Measurements from ENCODE around the gene FSHR. TPM values are rescaled to one million over a fixed set of nuclear protein-coding genes. Genes with fewer than 3 reads are reported as not detected.

FSHR gene
- total RNA-seq, 4 donors from 2014 or later: not detected

DNA sequence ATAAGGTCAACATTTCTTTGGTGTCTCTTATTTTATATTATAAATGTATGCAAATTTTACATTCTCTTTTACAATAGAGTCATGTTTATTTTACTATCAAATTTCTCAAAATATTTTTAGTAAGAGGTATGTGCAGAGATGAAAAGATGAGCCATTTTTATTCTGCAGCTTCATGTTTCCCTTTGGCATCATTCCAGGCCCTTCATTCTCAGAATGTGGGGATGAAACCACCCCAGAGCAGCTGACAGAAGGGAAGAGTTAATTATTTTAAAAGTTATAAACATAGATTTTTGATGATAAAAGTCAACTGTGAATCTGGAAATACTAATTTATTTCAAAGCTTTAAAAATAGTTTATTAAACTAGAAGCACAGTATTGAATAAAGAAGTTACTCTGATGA, 12.8 kb upstream of the FSHR start:
- Histone ChIP-seq H3K4me3 (no peak overlapping the region), H3K4me1 (no peaks in the 10 kb centered on the region), H3K27ac (no peak overlapping the region), H3K9me3 (peaks cover 0 to 3% (median 0%) of the 10 kb centered on the region in 4 donors), H3K27me3 (no peaks in the 10 kb centered on the region), H3K36me3 (no peaks in the 10 kb centered on the region)
- no peak for DNase-seq (ENCODE audit: low spot score in 2 of 2)
- TF ChIP-seq POLR2A (IDR thresholded peaks at IDR 0.05) (no peak), CTCF (IDR thresholded peaks at IDR 0.05) (no peak), EP300 (IDR thresholded peaks at IDR 0.05) (no peak)

- Histone ChIP-seq H3K36me3 (no peaks in the 10 kb centered on the region), H3K4me1 (no peaks in the 10 kb centered on the region), H3K9me3 (peaks cover 0 to 3% (median 0%) of the 10 kb centered on the region in 4 donors), H3K4me3 (no peak overlapping the region), H3K27me3 (no peaks in the 10 kb centered on the region), H3K27ac (no peak overlapping the region)
- no peak for TF ChIP-seq CTCF (IDR thresholded peaks at IDR 0.05)
- no peak for TF ChIP-seq EP300 (IDR thresholded peaks at IDR 0.05)
- TF ChIP-seq POLR2A (IDR thresholded peaks at IDR 0.05): no peak
- no peak for DNase-seq (ENCODE audit: low spot score in 2 of 2)
- WGBS, 2 donors: 69 to 73% methylated on average over 3 of the region's 3 CpGs
Observed at GRCh38 chr2:49165662-49166061, 11.3 kb upstream of the FSHR start.

- no peak overlapping the region for H3K27ac ChIP-seq
- no peaks in the 10 kb centered on the region for H3K27me3 ChIP-seq
- no peak for DNase-seq (ENCODE audit: low spot score in 2 of 2)
- H3K4me1 ChIP-seq: no peaks in the 10 kb centered on the region
- 34 to 36% methylated on average over 1 of the region's 1 CpG for WGBS, 2 donors
- TF ChIP-seq EP300 (IDR thresholded peaks at IDR 0.05): no peak
- H3K9me3 ChIP-seq: peaks cover 0 to 3% (median 0%) of the 10 kb centered on the region in 4 donors
- H3K4me3 ChIP-seq: no peak overlapping the region
- no peaks in the 10 kb centered on the region for H3K36me3 ChIP-seq
Observed at GRCh38 chr2:49164729-49165128, 10.4 kb upstream of the FSHR start.

- 82 to 94% methylated on average over 1 of the region's 1 CpG for WGBS, 2 donors
- no peaks in the 10 kb centered on the region for H3K36me3 ChIP-seq
- H3K4me3 ChIP-seq: no peak overlapping the region
- H3K9me3 ChIP-seq: no peaks in the 10 kb centered on the region
- TF ChIP-seq EP300 (IDR thresholded peaks at IDR 0.05): no peak
- H3K27me3 ChIP-seq: no peaks in the 10 kb centered on the region
- H3K4me1 ChIP-seq: no peaks in the 10 kb centered on the region
- H3K27ac ChIP-seq: no peak overlapping the region
- DNase-seq (ENCODE audit: low spot score in 2 of 2): no peak
Observed at GRCh38 chr2:49162151-49162550, 7.8 kb upstream of the FSHR start.

GRCh38 chr2:49154891-49155290, 576 bp upstream of the FSHR start:
- 69 to 80% methylated on average over 7 of the region's 7 CpGs for WGBS, 2 donors
- Histone ChIP-seq H3K27me3 (no peaks in the 10 kb centered on the region), H3K4me1 (no peaks in the 10 kb centered on the region), H3K27ac (no peak overlapping the region), H3K4me3 (no peak overlapping the region), H3K9me3 (peaks cover 0 to 3% (median 0%) of the 10 kb centered on the region in 4 donors), H3K36me3 (no peaks in the 10 kb centered on the region)
- no peak for TF ChIP-seq CTCF (IDR thresholded peaks at IDR 0.05)
- TF ChIP-seq EP300 (IDR thresholded peaks at IDR 0.05): no peak
- TF ChIP-seq POLR2A (IDR thresholded peaks at IDR 0.05): no peak
- DNase-seq (ENCODE audit: low spot score in 2 of 2): no peak

GRCh38 chr2:49153252-49153651, 1.1 kb downstream of the FSHR start:
- no peak for DNase-seq (ENCODE audit: low spot score in 2 of 2)
- H3K4me3 ChIP-seq: no peak overlapping the region
- no peak overlapping the region for H3K27ac ChIP-seq
- no peaks in the 10 kb centered on the region for H3K27me3 ChIP-seq
- no peaks in the 10 kb centered on the region for H3K4me1 ChIP-seq
- 21 to 26% methylated on average over 2 of the region's 2 CpGs for WGBS, 2 donors
- TF ChIP-seq EP300 (IDR thresholded peaks at IDR 0.05) (no peak), CTCF (IDR thresholded peaks at IDR 0.05) (no peak), POLR2A (IDR thresholded peaks at IDR 0.05) (no peak)
- no peaks in the 10 kb centered on the region for H3K36me3 ChIP-seq
- H3K9me3 ChIP-seq: peaks cover 0 to 3% (median 0%) of the 10 kb centered on the region in 4 donors
